NCI-H345 (cell line): Measurements from ENCODE around the gene EMC9.
"Not testable (repeated sequence)": the region's sequence is repeated elsewhere in the genome, so short reads cannot be mapped to it uniquely, and the experiment has no call there.

ENCODE experiments used
- DNase-seq: peaks from one replicate; lab custom pipeline; 2025; lab: John Stamatoyannopoulos, UW

Gene EMC9

GRCh38 chr14:24108336-24108874, 33.0 kb downstream of the EMC9 start:
- no peak for DNase-seq

- DNase-seq: no peak
These were observed 34.6 kb downstream of the EMC9 start for GRCh38 chr14:24106672-24107271.

DNA sequence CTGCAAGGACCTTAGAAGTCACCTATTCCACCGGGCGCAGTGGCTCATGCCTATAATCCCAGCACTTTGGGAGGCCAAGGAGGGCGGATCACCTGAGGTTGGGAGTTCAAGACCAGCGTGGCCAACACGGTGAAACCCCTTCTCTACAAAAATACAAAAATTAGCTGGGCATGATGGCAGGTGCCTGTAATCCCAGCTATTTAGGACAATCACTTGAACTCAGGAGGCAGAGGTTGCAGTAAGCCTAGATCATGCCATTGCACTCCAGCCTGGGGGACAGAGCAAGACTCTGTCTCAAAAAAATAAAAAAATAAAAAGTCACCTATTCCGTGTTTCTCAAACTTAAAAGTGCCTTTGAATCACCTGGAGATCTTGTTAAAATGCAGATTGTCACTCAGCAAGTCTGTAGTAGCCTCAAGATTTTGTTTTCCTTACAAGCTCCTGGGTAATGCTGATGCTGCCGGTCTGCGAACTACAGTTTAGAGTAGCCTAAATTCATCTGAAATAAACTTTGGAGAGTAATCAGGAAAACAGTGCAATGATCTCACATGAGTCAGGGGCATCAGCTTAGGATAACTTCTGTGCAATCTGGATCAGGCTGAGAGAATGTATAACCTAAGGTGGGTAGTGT, 35.7 kb downstream of the EMC9 start:
- DNase-seq: not testable (repeated sequence)

GRCh38 chr14:24103451-24103850, 37.9 kb downstream of the EMC9 start:
- DNase-seq: no peak

GRCh38 chr14:24102357-24103048, 38.9 kb downstream of the EMC9 start:
- no peak for DNase-seq

- no peak for DNase-seq
These were observed 40.4 kb downstream of the EMC9 start for GRCh38 chr14:24100982-24101494.

DNA sequence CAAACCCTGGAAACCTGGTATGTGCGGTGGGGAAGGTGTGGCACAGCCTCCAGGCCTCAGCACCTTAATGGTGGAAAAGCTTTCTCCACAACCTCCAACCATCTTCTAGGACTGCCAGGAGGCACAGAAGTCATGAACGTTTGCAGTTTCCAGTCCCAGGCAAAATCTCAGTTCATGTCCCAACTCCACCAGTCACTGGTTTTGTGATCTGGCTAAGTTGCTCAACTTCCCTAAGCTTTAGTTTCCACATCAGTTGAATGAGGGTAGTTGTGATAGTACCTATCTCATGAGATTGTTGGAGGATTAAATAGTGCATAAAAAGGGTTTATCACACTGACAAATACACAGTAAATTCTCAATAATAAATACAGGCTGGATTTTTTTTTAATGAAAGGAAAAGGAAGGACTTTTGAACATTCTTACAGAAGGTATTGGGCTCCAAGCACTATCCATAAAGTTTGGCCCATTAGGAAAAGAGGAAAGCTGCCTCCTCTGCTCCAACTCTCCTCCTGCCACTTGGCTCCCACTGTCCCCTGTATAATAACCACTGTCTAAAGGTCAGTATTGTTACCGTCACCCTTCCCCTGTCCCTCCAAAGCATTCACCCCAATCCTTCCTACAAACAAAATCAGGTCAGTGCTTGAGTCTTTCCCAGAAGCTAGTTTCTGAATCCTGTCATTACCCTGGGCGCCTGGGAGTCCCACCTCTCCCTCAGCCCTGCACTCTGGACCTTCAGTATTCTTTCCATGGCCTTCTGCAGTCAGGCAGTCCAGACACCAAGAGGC, 41.0 kb downstream of the EMC9 start:
- DNase-seq: no peak

DNA sequence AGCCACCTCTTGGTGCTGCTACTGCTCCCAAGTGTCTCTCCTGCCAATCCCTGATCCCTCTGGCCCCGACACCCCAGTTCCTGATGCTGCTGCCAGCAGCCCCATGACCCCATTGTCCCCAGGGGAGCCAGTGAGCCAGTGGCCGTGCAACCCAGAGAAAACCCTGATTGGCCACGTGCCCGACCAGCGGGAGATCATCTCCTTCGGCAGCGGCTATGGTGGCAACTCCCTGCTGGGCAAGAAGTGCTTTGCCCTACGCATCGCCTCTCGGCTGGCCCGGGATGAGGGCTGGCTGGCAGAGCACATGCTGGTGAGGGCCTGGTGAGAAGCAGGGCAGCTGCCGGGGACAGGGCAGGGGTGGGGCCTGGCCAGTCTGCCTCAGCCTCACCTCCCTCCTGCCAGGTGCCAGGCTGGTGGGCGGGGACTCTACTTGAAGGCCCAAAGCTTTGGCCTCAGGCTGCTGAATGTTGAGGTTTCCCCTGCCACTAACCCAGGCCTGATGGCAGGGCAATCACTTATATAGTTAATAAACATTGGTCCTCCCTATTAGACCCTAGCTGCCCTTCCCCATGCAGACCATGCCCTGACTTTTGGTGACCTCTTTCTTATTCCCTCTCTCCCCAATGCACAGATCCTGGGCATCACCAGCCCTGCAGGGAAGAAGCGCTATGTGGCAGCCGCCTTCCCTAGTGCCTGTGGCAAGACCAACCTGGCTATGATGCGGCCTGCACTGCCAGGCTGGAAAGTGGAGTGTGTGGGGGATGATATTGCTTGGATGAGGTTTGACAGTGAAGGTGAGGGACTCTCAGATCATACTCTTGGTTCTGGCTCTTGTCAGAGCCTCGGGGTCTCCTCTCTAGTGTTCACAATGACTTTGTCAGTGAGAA, 42.2 kb downstream of the EMC9 start:
- DNase-seq: peak; percentile 80

- DNase-seq: no peak
These were observed 43.0 kb downstream of the EMC9 start for GRCh38 chr14:24098229-24098926.

- no peak for DNase-seq
These were observed 44.7 kb downstream of the EMC9 start for GRCh38 chr14:24096545-24097181.

- DNase-seq: no peak
These were observed 45.9 kb downstream of the EMC9 start for GRCh38 chr14:24095271-24096068.

- no peak for DNase-seq
These were observed 46.5 kb downstream of the EMC9 start for GRCh38 chr14:24094841-24095270.

DNA sequence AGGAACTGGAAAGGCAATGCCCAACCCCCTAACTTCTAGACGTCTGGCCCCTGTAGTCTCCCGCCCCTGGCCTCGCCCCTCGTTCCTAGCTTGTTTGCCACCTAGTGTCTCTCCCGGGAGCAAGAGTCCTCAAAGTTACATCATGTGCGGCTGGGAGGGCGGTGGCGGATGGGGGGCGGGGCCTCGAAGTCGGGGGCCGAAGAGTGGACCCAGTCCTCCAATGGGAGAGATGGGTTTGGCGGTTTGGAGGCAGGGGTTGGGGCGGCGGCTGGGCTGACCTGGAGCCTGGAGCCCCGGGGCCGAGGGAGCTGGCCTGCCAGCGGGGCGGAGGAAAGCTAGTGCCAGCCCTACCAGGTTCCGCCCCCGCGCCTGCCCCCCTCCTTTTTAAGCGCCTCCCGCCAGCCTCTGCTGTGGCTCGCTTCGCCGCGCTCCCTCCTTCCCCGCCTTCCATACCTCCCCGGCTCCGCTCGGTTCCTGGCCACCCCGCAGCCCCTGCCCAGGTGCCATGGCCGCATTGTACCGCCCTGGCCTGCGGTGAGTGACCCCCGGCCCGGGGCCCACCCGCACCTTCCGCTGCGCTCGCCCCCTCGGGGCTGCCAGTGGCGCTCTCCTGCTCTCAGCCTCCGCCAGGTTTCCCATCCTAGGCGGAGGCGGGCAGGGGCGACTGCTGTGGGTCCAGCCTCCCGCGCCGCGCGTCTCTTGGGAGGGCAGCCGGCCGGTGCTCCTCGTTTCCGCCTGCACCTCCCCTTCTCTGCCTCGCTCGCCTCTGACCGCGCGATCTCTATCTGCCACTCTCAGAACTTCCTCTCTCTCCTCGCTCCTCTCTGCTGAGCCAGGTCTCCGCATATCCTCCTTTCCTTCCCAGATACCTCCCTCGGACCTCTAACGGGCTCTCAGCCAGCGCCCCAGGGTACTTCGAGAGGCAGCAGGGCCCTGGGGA, 47.2 kb downstream of the EMC9 start, which contains the start of gene PCK2:
Gene PCK2, plus strand, starts transcription at position 411 of the 940 bp plus-strand sequence. Its CDS starts 95 bp downstream, at position 506.
- peak; percentile 93 for DNase-seq

DNA sequence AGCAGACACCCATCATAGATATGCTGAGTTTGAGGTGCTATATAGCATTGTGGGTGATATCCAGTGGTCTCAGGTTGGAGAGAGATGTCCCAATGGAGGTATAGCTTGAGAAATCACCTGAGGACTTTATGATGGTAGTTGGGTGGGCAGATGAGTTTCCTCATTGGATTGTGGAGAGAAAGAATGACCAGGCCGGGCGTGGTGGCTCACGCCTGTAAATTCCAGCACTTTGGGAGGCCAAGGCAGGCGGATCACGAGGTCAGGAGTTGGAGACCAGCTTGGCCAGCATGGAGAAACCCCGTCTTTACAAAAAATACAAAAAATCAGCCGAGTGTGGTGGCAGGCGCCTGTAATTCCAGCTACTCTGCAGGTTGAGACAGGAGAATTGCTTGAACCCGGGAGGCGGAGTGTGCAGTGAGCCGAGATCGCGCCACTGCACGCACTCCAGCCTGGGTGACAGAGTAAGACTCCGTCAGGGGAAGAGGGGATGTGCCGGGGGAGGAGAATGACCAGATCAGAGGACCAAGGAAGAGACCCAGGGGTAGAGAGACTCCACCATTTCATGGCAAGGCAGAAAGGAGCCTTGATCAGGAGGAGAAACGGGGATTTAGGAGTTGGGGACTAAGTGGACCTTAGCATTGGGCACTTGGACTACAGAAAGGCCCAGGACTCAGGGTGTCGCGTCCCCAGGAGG, 48.0 kb downstream of the EMC9 start:
- no peak for DNase-seq

GRCh38 chr14:24092505-24093206, 48.7 kb downstream of the EMC9 start:
- DNase-seq: no peak

- no peak for DNase-seq
These were observed 49.3 kb downstream of the EMC9 start for GRCh38 chr14:24092110-24092504.

- no peak for DNase-seq
These were observed 51.5 kb downstream of the EMC9 start for GRCh38 chr14:24089890-24090289.
